Effector memory CD4-positive, alpha-beta T cell (primary cell): ENCODE data around the gene TCOF1.

Experiments used
- DNase-seq, 3 donors: peaks; one replicate each; pipeline ENCODE4 v3.0.0-alpha.2; 2020
- H3K27ac ChIP-seq: 2 replicates; pipeline ENCODE4 v1.7.0; 2013; ENCODE audit warnings: mild to moderate bottlenecking, low read length, moderate library complexity; ENCODE audit not compliant: insufficient read depth, poor library complexity, severe bottlenecking
- H3K27me3 ChIP-seq: replicated peaks from 2 replicates; pipeline ENCODE4 v1.7.0; 2013; ENCODE audit warnings: mild to moderate bottlenecking, low read length; ENCODE audit not compliant: insufficient read depth, control insufficient read depth, poor library complexity, severe bottlenecking
- H3K36me3 ChIP-seq: 2 replicates; pipeline ENCODE4 v1.7.0; 2013; ENCODE audit warnings: mild to moderate bottlenecking, low read length, moderate library complexity; ENCODE audit not compliant: control insufficient read depth, insufficient read depth
- H3K4me1 ChIP-seq: 2 replicates; pipeline ENCODE4 v1.7.0; 2013; ENCODE audit warnings: low read length, mild to moderate bottlenecking; ENCODE audit not compliant: control insufficient read depth, insufficient read depth, poor library complexity, severe bottlenecking
- H3K4me3 ChIP-seq: 2 replicates; pipeline ENCODE4 v1.7.0; 2013; ENCODE audit warnings: low read length, low read depth, mild to moderate bottlenecking; ENCODE audit not compliant: insufficient read depth, poor library complexity, severe bottlenecking
- H3K9me3 ChIP-seq: 2 replicates; pipeline ENCODE4 v1.7.0; 2013; ENCODE audit warnings: mild to moderate bottlenecking, low read length, moderate library complexity; ENCODE audit not compliant: control insufficient read depth
- total RNA-seq, 3 donors: gene quantifications; one replicate each; lab custom pipeline; 2026; lab: John Stamatoyannopoulos, UW

The TCOF1 gene, protein sequence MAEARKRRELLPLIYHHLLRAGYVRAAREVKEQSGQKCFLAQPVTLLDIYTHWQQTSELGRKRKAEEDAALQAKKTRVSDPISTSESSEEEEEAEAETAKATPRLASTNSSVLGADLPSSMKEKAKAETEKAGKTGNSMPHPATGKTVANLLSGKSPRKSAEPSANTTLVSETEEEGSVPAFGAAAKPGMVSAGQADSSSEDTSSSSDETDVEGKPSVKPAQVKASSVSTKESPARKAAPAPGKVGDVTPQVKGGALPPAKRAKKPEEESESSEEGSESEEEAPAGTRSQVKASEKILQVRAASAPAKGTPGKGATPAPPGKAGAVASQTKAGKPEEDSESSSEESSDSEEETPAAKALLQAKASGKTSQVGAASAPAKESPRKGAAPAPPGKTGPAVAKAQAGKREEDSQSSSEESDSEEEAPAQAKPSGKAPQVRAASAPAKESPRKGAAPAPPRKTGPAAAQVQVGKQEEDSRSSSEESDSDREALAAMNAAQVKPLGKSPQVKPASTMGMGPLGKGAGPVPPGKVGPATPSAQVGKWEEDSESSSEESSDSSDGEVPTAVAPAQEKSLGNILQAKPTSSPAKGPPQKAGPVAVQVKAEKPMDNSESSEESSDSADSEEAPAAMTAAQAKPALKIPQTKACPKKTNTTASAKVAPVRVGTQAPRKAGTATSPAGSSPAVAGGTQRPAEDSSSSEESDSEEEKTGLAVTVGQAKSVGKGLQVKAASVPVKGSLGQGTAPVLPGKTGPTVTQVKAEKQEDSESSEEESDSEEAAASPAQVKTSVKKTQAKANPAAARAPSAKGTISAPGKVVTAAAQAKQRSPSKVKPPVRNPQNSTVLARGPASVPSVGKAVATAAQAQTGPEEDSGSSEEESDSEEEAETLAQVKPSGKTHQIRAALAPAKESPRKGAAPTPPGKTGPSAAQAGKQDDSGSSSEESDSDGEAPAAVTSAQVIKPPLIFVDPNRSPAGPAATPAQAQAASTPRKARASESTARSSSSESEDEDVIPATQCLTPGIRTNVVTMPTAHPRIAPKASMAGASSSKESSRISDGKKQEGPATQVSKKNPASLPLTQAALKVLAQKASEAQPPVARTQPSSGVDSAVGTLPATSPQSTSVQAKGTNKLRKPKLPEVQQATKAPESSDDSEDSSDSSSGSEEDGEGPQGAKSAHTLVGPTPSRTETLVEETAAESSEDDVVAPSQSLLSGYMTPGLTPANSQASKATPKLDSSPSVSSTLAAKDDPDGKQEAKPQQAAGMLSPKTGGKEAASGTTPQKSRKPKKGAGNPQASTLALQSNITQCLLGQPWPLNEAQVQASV (N-terminal part only)
- total RNA-seq, result 92.3 to 126 (median 109) reads per million in 3 donors

DNA sequence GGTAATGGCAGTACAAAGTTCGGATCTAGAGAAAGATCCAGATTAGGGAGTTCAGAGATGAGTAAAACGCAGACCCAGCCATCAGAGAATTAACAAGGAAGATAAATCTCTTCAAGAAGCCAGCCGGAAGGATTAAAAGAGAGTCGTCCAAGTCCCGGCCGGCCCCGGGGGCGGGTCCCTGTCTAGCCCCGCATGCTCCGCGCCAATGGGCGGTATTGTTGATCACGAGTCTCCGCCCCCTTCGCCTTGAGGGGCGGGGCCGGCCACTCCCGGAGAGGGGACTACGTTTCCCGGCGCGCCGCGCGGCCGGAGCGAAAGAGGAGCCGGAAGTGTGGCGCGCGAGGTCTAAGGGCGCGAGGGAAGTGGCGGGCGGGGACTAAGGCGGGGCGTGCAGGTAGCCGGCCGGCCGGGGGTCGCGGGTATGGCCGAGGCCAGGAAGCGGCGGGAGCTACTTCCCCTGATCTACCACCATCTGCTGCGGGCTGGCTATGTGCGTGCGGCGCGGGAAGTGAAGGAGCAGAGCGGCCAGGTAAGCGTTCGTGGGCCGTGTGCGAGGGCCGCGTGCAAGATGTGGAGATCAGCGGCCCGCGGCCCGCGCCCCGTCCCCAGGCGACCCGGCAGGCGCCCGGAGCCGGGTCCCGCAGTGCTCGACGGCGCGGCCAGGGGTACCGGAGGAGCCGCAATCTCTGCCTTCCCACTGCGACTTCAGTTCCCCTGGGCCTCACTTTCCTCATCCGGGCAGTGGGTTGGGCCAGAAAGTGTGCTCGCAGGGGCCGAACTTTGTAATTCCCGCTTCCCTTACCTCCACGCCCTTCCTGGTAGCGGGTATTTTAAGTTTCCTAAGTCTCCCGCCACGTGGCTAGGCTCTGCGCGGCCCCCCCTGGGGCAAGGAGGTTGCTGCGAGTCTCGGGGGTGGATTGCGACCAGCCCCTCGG, at the start of gene TCOF1:
TCOF1 (plus strand) TSS at position 372 of the 935 bp plus-strand sequence; CDS start at position 422, 50 bp downstream.
- DNase-seq, result peak; percentile 94

GRCh38 chr5:150309101-150309885, 48.2 kb upstream of the TCOF1 start:
- H3K27me3 ChIP-seq, result no peaks in the 10 kb centered on the region
- no peak overlapping the region for H3K27ac ChIP-seq
- H3K9me3 ChIP-seq, result no peaks in the 10 kb centered on the region
- no peaks in the 10 kb centered on the region for H3K4me1 ChIP-seq
- no peak overlapping the region for H3K4me3 ChIP-seq
- no peak for DNase-seq
- H3K36me3 ChIP-seq, result no peaks in the 10 kb centered on the region

More for the DNA sequence above, at the start of gene TCOF1:
- Histone ChIP-seq H3K27me3 (no peaks in the 10 kb centered on the region), H3K27ac (peak within 1 kb of the TSS; percentile 56), H3K9me3 (no peaks in the 10 kb centered on the region), H3K36me3 (peaks cover 15% of the 10 kb centered on the region), H3K4me3 (peak within 1 kb of the TSS; percentile 82), H3K4me1 (peaks cover 12% of the 10 kb centered on the region)

GRCh38 chr5:150309886-150310239, 47.6 kb upstream of the TCOF1 start:
- Histone ChIP-seq H3K4me3 (no peak overlapping the region), H3K36me3 (no peaks in the 10 kb centered on the region), H3K27ac (no peak overlapping the region), H3K27me3 (no peaks in the 10 kb centered on the region), H3K9me3 (no peaks in the 10 kb centered on the region), H3K4me1 (no peaks in the 10 kb centered on the region)
- DNase-seq, result no peak

DNA sequence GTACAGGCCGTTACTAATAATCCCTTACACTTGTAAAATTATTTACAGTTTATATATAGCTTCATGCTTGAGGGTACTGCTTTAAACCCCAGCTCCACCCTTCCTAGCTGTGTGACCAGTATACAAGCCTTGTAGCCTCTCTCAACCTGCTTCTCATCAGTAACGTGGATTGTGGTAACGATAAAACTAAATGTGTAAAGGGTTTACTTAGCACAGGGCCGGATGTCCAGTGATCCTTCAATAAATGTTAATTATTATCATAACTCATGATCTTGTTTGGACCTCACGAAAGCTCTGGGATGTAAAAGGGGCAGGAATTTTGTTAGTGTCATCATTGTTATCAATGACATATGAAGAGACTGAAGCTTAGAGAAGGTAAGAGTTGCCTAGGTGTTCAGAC, 47.3 kb upstream of the TCOF1 start:
- Histone ChIP-seq H3K27ac (no peak overlapping the region), H3K9me3 (no peaks in the 10 kb centered on the region), H3K36me3 (no peaks in the 10 kb centered on the region), H3K4me3 (no peak overlapping the region), H3K4me1 (no peaks in the 10 kb centered on the region), H3K27me3 (no peaks in the 10 kb centered on the region)
- DNase-seq, result no peak

- H3K4me1 ChIP-seq, result no peaks in the 10 kb centered on the region
- H3K36me3 ChIP-seq, result no peaks in the 10 kb centered on the region
- no peak overlapping the region for H3K27ac ChIP-seq
- no peak for DNase-seq
- H3K27me3 ChIP-seq, result no peaks in the 10 kb centered on the region
- H3K4me3 ChIP-seq, result no peak overlapping the region
- H3K9me3 ChIP-seq, result no peaks in the 10 kb centered on the region
Measured at GRCh38 chr5:150311015-150311692, 46.3 kb upstream of the TCOF1 start.

DNA sequence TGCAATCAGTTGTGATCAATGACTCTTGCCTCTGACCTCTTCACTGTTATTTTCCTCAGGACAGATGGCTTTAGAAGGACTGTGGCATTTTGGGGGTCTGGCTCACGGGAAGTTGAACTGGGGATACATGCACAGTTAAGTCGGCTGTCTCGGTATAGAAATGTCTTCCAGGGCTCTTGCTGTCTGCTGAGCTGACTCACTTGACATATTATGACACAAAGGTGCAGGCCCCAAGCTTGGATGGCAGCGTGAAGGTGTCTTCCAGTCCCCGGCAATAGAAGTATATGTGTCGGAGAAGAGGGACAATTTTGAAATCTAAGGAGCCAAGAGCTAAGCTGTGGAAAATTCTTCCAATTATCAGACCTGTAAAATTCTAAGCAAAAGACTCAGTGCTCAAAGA, 45.0 kb upstream of the TCOF1 start:
- H3K36me3 ChIP-seq, result no peaks in the 10 kb centered on the region
- no peaks in the 10 kb centered on the region for H3K9me3 ChIP-seq
- H3K27ac ChIP-seq, result no peak overlapping the region
- no peak for DNase-seq
- H3K27me3 ChIP-seq, result no peaks in the 10 kb centered on the region
- H3K4me1 ChIP-seq, result no peaks in the 10 kb centered on the region
- H3K4me3 ChIP-seq, result no peak overlapping the region

- Histone ChIP-seq H3K36me3 (no peaks in the 10 kb centered on the region), H3K4me1 (no peaks in the 10 kb centered on the region), H3K27ac (no peak overlapping the region), H3K4me3 (no peak overlapping the region), H3K9me3 (no peaks in the 10 kb centered on the region), H3K27me3 (no peaks in the 10 kb centered on the region)
- DNase-seq, result no peak
Measured at GRCh38 chr5:150313501-150313900, 44.0 kb upstream of the TCOF1 start.

DNA sequence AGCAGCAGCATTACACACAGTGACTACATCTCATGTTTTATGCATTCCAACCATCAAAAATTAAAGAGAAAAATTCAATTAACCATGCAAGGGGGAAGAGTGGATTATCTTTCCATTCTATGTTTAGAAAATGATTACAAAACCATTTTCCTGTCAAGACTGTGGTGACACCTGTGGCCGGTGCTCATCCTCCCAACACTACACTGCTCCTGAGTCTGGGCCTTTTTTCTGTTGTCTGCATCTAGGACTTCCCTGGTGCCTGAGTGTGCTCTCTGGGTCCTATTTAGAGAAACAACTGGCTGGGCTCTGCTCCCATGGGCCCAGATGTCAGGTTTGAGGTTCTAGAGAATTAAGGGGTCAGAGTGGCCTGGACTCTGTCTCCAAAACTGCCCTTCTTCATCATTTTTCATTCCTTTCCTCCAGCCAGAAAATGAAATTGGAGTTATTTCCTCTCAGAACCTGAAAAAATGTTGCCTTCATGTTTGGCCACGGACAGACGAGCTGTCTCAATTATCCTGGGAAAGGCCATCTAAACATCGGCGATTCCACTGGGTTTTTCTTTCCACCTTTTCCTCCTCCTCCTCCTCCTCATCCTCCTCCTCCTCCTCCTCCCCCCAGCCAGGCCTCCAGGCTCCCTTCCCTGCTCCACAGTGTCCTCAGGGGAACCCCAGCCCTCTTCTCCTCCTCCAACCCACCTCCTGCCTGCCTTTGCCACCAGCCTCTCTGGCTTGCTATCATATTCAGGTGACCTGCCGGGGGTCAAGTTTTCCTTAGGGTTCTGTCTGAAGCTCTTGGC, 43.4 kb upstream of the TCOF1 start:
- Histone ChIP-seq H3K4me1 (no peaks in the 10 kb centered on the region), H3K27me3 (no peaks in the 10 kb centered on the region), H3K9me3 (no peaks in the 10 kb centered on the region), H3K36me3 (no peaks in the 10 kb centered on the region), H3K27ac (no peak overlapping the region), H3K4me3 (no peak overlapping the region)
- no peak for DNase-seq
